DMS153 treated with DMSO at 0.1 percent for 48 hours (cell line): ENCODE measurements around the gene ASIC3.

Experiments used
- DNase-seq: peaks from one replicate; lab custom pipeline; 2025; ENCODE audit not compliant: unreplicated experiment; lab: John Stamatoyannopoulos, UW

Gene ASIC3

GRCh38 chr7:151056666-151057505 lies 8.6 kb downstream of the ASIC3 start:
- DNase-seq = no peak

GRCh38 chr7:151057506-151057988 lies 9.2 kb downstream of the ASIC3 start, which contains the start of gene CDK5:
Gene CDK5, minus strand, starts transcription at chr7:151057897. Its CDS starts 49 bp downstream, at chr7:151057848.
- DNase-seq = no peak

GRCh38 chr7:151057989-151058780 lies 9.9 kb downstream of the ASIC3 start:
- peak; percentile 98 for DNase-seq

- no peak for DNase-seq
Measured at GRCh38 chr7:151058781-151059366, 10.5 kb downstream of the ASIC3 start.

GRCh38 chr7:151059367-151060112 lies 11.2 kb downstream of the ASIC3 start, which contains the start of gene SLC4A2:
Gene SLC4A2, plus strand, starts transcription at chr7:151059589. Its CDS starts 2,399 bp downstream, at chr7:151061988.
- DNase-seq = peak; percentile 50

GRCh38 chr7:151060113-151060415 lies 11.7 kb downstream of the ASIC3 start:
- no peak for DNase-seq

GRCh38 chr7:151060416-151061212 lies 12.3 kb downstream of the ASIC3 start:
- no peak for DNase-seq

GRCh38 chr7:151061213-151062110 lies 13.1 kb downstream of the ASIC3 start:
- no peak for DNase-seq

- DNase-seq = no peak
Measured at GRCh38 chr7:151062111-151062398, 13.7 kb downstream of the ASIC3 start.

- no peak for DNase-seq
Measured at GRCh38 chr7:151062399-151063211, 14.3 kb downstream of the ASIC3 start.

- DNase-seq = no peak
Measured at GRCh38 chr7:151063212-151063561, 14.9 kb downstream of the ASIC3 start.

GRCh38 chr7:151064454-151064853 lies 16.1 kb downstream of the ASIC3 start:
- DNase-seq = no peak

- no peak for DNase-seq
Measured at GRCh38 chr7:151064993-151065392, 16.7 kb downstream of the ASIC3 start.

GRCh38 chr7:151065516-151065915 lies 17.2 kb downstream of the ASIC3 start:
- no peak for DNase-seq

GRCh38 chr7:151066273-151066974 lies 18.1 kb downstream of the ASIC3 start:
- no peak for DNase-seq

- no peak for DNase-seq
Measured at GRCh38 chr7:151068069-151068773, 19.9 kb downstream of the ASIC3 start.

- no peak for DNase-seq
Measured at GRCh38 chr7:151069841-151070573, 21.7 kb downstream of the ASIC3 start.
